A549 (cell line): Measurements from ENCODE around the gene OR8B4. TPM values are rescaled to one million over a fixed set of nuclear protein-coding genes. Genes with fewer than 3 reads are reported as not detected.

Experiments used
- ATAC-seq, 2 experiments: fragments of 200-7000 bp in 1 of 2; fragments of >200 bp in 1 of 2; cut with Nextera tagmentation in 1 of 2; cut with Tn5 transposase in 1 of 2; 3 replicates each; pipeline versions ENCODE4 v1.8.0 to v1.9.1; 2018 to 2020; ENCODE audit warnings: mild to moderate bottlenecking in 1 of 2, moderate library complexity in 1 of 2
- CTCF ChIA-PET: fragments of 300-600 bp; sonication (Branson Sonifier 250); formaldehyde crosslinking; extraction: SDS; loops from one replicate; lab custom pipeline; 2021; ENCODE audit warnings: antibody characterized with exemption, inconsistent platforms; lab: Yijun Ruan, JAX
- POLR2A ChIA-PET: fragments of 350-600 bp; formaldehyde crosslinking; extraction: SDS; loops from one replicate; lab custom pipeline; 2021; ENCODE audit warnings: antibody characterized with exemption, inconsistent platforms; lab: Yijun Ruan, JAX
- DNase-seq, 2 experiments: peaks; one replicate each; pipeline versions ENCODE4 v3.0.0 to v3.0.0-alpha.2; 2011 to 2016; ENCODE audit warnings: low read depth in 1 of 2, low spot score in 1 of 2
- FAIRE-seq: peaks from 2 replicates; lab custom pipeline; 2011; peaks lifted over from hg19 to GRCh38; lab: Jason Lieb, UNC
- H3K27ac ChIP-seq, 2 experiments: fragments of >200 bp; sonication (Bioruptor Twin); formaldehyde crosslinking; 3 replicates each; pipeline ENCODE4 v1.5.1; 2016 to 2017
- H3K4me1 ChIP-seq: fragments of >200 bp; sonication (Bioruptor Twin); formaldehyde crosslinking; 3 replicates; pipeline ENCODE4 v1.6.1; 2016
- H3K4me2 ChIP-seq: fragments of >200 bp; sonication (Bioruptor Twin); formaldehyde crosslinking; 3 replicates; pipeline ENCODE4 v1.6.1; 2016
- H3K4me3 ChIP-seq: fragments of >200 bp; sonication (Bioruptor Twin); formaldehyde crosslinking; 3 replicates; pipeline ENCODE4 v1.5.1; 2016
- H3K9me3 ChIP-seq: fragments of >200 bp; sonication (Bioruptor Twin); formaldehyde crosslinking; 3 replicates; pipeline ENCODE4 v1.6.1; 2016
- CBX2 ChIP-seq: fragments of 200-600 bp; sonication (generic); IDR thresholded peaks from 2 replicates; pipeline ENCODE4 v1.6.1; 2016; ENCODE audit warnings: low read depth, mild to moderate bottlenecking, borderline replicate concordance
- CBX8 ChIP-seq: fragments of 200-600 bp; sonication (generic); IDR thresholded peaks from 2 replicates; pipeline ENCODE4 v1.6.1; 2016
- CEBPB ChIP-seq, 2 experiments: fragments of >200 bp in 1 of 2; sonication (Bioruptor Twin) in 1 of 2; formaldehyde crosslinking in 1 of 2; IDR thresholded peaks; 2 replicates each; pipeline ENCODE4 v1.6.1; 2012 to 2016
- CHD4 ChIP-seq: fragments of 200-600 bp; sonication (generic); IDR thresholded peaks from 2 replicates; pipeline ENCODE4 v1.6.1; 2016; ENCODE audit warnings: antibody characterized with exemption, mild to moderate bottlenecking, borderline replicate concordance
- CTCF ChIP-seq: fragments of >200 bp; sonication (Bioruptor Twin); formaldehyde crosslinking; IDR thresholded peaks from 3 replicates; pipeline ENCODE4 v1.5.1; 2016
- EHF ChIP-seq: fragments of 250-450 bp; sonication (Bioruptor Pico); IDR thresholded peaks from 2 replicates; pipeline ENCODE4 v1.5.0; 2020; ENCODE audit warnings: mild to moderate bottlenecking
- EP300 ChIP-seq, 2 experiments: fragments of >200 bp; sonication (Bioruptor Twin); formaldehyde crosslinking; IDR thresholded peaks; 2 replicates in 1 of 2; 3 replicates in 1 of 2; pipeline ENCODE4 v1.6.1; 2016 to 2017
- FOXS1 ChIP-seq: fragments of 250-450 bp; sonication (Bioruptor Pico); IDR thresholded peaks from 2 replicates; pipeline ENCODE4 v1.5.0; 2020; ENCODE audit warnings: mild to moderate bottlenecking, moderate library complexity
- HEYL ChIP-seq: fragments of 250-450 bp; sonication (Bioruptor Pico); IDR thresholded peaks from 2 replicates; pipeline ENCODE4 v1.8.0; 2021; ENCODE audit warnings: mild to moderate bottlenecking, moderate library complexity
- HOXA7 ChIP-seq: fragments of 250-450 bp; sonication (Bioruptor Pico); IDR thresholded peaks from 2 replicates; pipeline ENCODE4 v1.5.0; 2020; ENCODE audit warnings: mild to moderate bottlenecking, moderate library complexity
- JUN ChIP-seq, 2 experiments: fragments of >200 bp; sonication (Bioruptor Twin); formaldehyde crosslinking; IDR thresholded peaks; 2 replicates in 1 of 2; 3 replicates in 1 of 2; pipeline ENCODE4 v1.6.1; 2016 to 2017
- JUNB ChIP-seq: fragments of >200 bp; sonication (Bioruptor Twin); formaldehyde crosslinking; IDR thresholded peaks from 2 replicates; pipeline ENCODE4 v1.6.1; 2016
- KDM1A ChIP-seq: fragments of 200-600 bp; sonication (generic); IDR thresholded peaks from 2 replicates; pipeline ENCODE4 v1.6.1; 2016; ENCODE audit warnings: low read depth, mild to moderate bottlenecking
- NFE2L2 ChIP-seq: fragments of 150-350 bp; conservative IDR thresholded peaks from 2 replicates; pipeline ENCODE4 v1.6.1; 2014; ENCODE audit warnings: low read length
- NPAS2 ChIP-seq: fragments of 250-450 bp; sonication (Bioruptor Pico); IDR thresholded peaks from 2 replicates; pipeline ENCODE4 v1.8.0; 2022; ENCODE audit warnings: mild to moderate bottlenecking, moderate library complexity, borderline replicate concordance
- NR3C1 ChIP-seq: fragments of >200 bp; sonication (Bioruptor Twin); formaldehyde crosslinking; IDR thresholded peaks from 3 replicates; pipeline ENCODE4 v1.6.1; 2017
- PHF8 ChIP-seq: fragments of 200-600 bp; sonication (generic); IDR thresholded peaks from 2 replicates; pipeline ENCODE4 v1.6.1; 2016; ENCODE audit warnings: low read depth, mild to moderate bottlenecking, antibody characterized with exemption, moderate library complexity, borderline replicate concordance
- POLR2A ChIP-seq: IDR thresholded peaks from 2 replicates; pipeline ENCODE4 v1.6.1; 2012; ENCODE audit warnings: mild to moderate bottlenecking, low read length
- RAD21 ChIP-seq, 2 experiments: fragments of >200 bp in 1 of 2; sonication (Bioruptor Twin) in 1 of 2; formaldehyde crosslinking in 1 of 2; IDR thresholded peaks in 1 of 2; conservative IDR thresholded peaks in 1 of 2; 2 replicates in 1 of 2; 3 replicates in 1 of 2; pipeline ENCODE4 v1.6.1; 2012 to 2018; ENCODE audit warnings: inconsistent platforms in 1 of 2
- REST ChIP-seq: fragments of 200-600 bp; sonication (generic); IDR thresholded peaks from 2 replicates; pipeline ENCODE4 v1.6.1; 2016; ENCODE audit warnings: antibody characterized with exemption, mild to moderate bottlenecking, moderate library complexity
- RNF2 ChIP-seq: fragments of 200-600 bp; sonication (generic); IDR thresholded peaks from 2 replicates; pipeline ENCODE4 v1.6.1; 2016; ENCODE audit warnings: low read depth, mild to moderate bottlenecking, antibody characterized with exemption, moderate library complexity, borderline replicate concordance
- SREBF2 ChIP-seq: fragments of 450-650 bp; IDR thresholded peaks from 2 replicates; pipeline ENCODE4 v1.6.1; 2014; ENCODE audit warnings: mild to moderate bottlenecking, moderate library complexity
- TP53 ChIP-seq: fragments of 250-450 bp; sonication (Bioruptor Pico); IDR thresholded peaks from 2 replicates; pipeline ENCODE4 v1.5.0; 2021; ENCODE audit warnings: mild to moderate bottlenecking, moderate library complexity
- ZFP36 ChIP-seq: fragments of 450-650 bp; IDR thresholded peaks from 2 replicates; pipeline ENCODE4 v1.6.1; 2014; ENCODE audit warnings: borderline replicate concordance; ENCODE audit not compliant: partially characterized antibody
- ZNF302 ChIP-seq: fragments of 250-450 bp; sonication (Bioruptor Pico); IDR thresholded peaks from 2 replicates; pipeline ENCODE4 v1.9.0; 2021; ENCODE audit warnings: inconsistent platforms, mild to moderate bottlenecking, moderate library complexity
- ZSCAN20 ChIP-seq: fragments of 250-450 bp; sonication (Bioruptor Pico); IDR thresholded peaks from 2 replicates; pipeline ENCODE4 v1.8.0; 2022; ENCODE audit warnings: mild to moderate bottlenecking, moderate library complexity
- WGBS: methylation state at CpG from one replicate; pipeline ENCODE4 v1.1.6; 2017; ENCODE audit errors: missing lambda C conversion rate; 5-methylcytosine and 5-hydroxymethylcytosine counted together
- polyA plus RNA-seq, 4 experiments: library from polyadenylated mRNA; depleted of rRNA in 3 of 4; stranded (reverse); fragments of >200 nt; fragmentation: RNase III in 1 of 4; extraction: RNeasy Plus Mini Kit Qiagen cat#74134 plus additional on column Dnase treatment in 1 of 4; gene quantifications; 2 replicates in 3 of 4; 3 replicates in 1 of 4; pipeline ENCODE4 v1.2.3, GENCODE V29; 2011 to 2017
- TF ChIP-seq, protein P1 (sequence below): fragments of 250-450 bp; sonication (Bioruptor Pico); IDR thresholded peaks from 2 replicates; pipeline ENCODE4 v1.5.0; 2021; ENCODE audit warnings: mild to moderate bottlenecking, moderate library complexity, borderline replicate concordance
- TF ChIP-seq, protein P2 (sequence below): fragments of 450-650 bp; IDR thresholded peaks from 2 replicates; pipeline ENCODE4 v1.6.1; 2014; ENCODE audit warnings: antibody characterized with exemption

OR8B4 gene
- polyA plus RNA-seq, 2 of the 4 experiments (the other 2 are of a cell fraction) = not detected

- Histone ChIP-seq H3K4me3 (no peak overlapping the region), H3K4me2 (no peak overlapping the region), H3K27ac (no peak overlapping the region), H3K4me1 (no peaks in the 10 kb centered on the region), H3K9me3 (no peaks in the 10 kb centered on the region)
- ChIA-PET CTCF (no interaction called here), POLR2A (no interaction called here)
- WGBS = 31% methylated on average over 3 of the region's 3 CpGs
- no peak for DNase-seq
- no peak for ATAC-seq
- FAIRE-seq = no peak
- TF ChIP-seq FOXS1 (CRISPR knock-in tag) (no peak), HOXA7 (CRISPR knock-in tag) (no peak), CEBPB (IDR thresholded peaks at IDR 0.05) (no peak), POLR2A (no peak), RAD21 (conservative IDR thresholded peaks at IDR 0.05 in 1 of 2, IDR thresholded peaks at IDR 0.05 in 1 of 2) (no peak), TP53 (CRISPR knock-in tag) (no peak), JUN (IDR thresholded peaks at IDR 0.05) (no peak), JUNB (no peak), CBX8 (no peak), SREBF2 (no peak), ZNF302 (CRISPR knock-in tag) (no peak), EP300 (IDR thresholded peaks at IDR 0.05) (no peak)
- TF ChIP-seq, protein P1, sequence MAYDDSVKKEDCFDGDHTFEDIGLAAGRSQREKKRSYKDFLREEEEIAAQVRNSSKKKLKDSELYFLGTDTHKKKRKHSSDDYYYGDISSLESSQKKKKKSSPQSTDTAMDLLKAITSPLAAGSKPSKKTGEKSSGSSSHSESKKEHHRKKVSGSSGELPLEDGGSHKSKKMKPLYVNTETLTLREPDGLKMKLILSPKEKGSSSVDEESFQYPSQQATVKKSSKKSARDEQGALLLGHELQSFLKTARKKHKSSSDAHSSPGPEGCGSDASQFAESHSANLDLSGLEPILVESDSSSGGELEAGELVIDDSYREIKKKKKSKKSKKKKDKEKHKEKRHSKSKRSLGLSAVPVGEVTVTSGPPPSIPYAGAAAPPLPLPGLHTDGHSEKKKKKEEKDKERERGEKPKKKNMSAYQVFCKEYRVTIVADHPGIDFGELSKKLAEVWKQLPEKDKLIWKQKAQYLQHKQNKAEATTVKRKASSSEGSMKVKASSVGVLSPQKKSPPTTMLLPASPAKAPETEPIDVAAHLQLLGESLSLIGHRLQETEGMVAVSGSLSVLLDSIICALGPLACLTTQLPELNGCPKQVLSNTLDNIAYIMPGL (CRISPR knock-in tag) = no peak
These were observed 38.7 kb upstream of the OR8B4 start for GRCh38 chr11:124463324-124463723.

GRCh38 chr11:124460459-124460858 lies 35.8 kb upstream of the OR8B4 start:
- WGBS = 8% methylated on average over 1 of the region's 1 CpG
- Histone ChIP-seq H3K9me3 (no peaks in the 10 kb centered on the region), H3K4me2 (no peak overlapping the region), H3K27ac (no peak overlapping the region), H3K4me1 (no peaks in the 10 kb centered on the region)
- CTCF ChIA-PET = no interaction called here
- TF ChIP-seq CTCF (no peak), RAD21 (conservative IDR thresholded peaks at IDR 0.05 in 1 of 2, IDR thresholded peaks at IDR 0.05 in 1 of 2) (no peak), RNF2 (no peak), SREBF2 (no peak), CBX2 (no peak), HEYL (no peak), PHF8 (no peak), CEBPB (IDR thresholded peaks at IDR 0.05) (no peak), EHF (no peak), TP53 (CRISPR knock-in tag) (no peak), ZFP36 (no peak), NPAS2 (CRISPR knock-in tag) (no peak), CHD4 (no peak), NFE2L2 (no peak), KDM1A (no peak), ZSCAN20 (CRISPR knock-in tag) (no peak), REST (no peak), NR3C1 (no peak)
- TF ChIP-seq, protein P1 (CRISPR knock-in tag) = no peak
- TF ChIP-seq, protein P2, sequence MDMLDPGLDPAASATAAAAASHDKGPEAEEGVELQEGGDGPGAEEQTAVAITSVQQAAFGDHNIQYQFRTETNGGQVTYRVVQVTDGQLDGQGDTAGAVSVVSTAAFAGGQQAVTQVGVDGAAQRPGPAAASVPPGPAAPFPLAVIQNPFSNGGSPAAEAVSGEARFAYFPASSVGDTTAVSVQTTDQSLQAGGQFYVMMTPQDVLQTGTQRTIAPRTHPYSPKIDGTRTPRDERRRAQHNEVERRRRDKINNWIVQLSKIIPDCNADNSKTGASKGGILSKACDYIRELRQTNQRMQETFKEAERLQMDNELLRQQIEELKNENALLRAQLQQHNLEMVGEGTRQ = no peak
- TF ChIP-seq, all 56 proteins: peak for 0
- DNase-seq = no peak
- ATAC-seq = no peak
- no peak for FAIRE-seq
- H3K4me3 ChIP-seq = no peak overlapping the region
- POLR2A ChIA-PET = no interaction called here
